Thyroid gland (tissue), 4 donors: ENCODE data around the gene SLC25A21.

ENCODE experiments used
- POLR2A ChIP-seq, 2 donors: fragments of 450-650 bp; IDR thresholded peaks; one replicate each; pipeline ENCODE4 v1.6.1; 2017; ENCODE audit warnings: antibody characterized with exemption in 2 of 2, mild to moderate bottlenecking in 2 of 2, moderate library complexity in 1 of 2
- TF ChIP-seq, protein P1 (sequence below), 6 experiments: fragments of 200-600 bp in 3 of 6; fragments of 450-650 bp in 3 of 6; sonication (generic) in 3 of 6; IDR thresholded peaks; one replicate each; pipeline ENCODE4 v1.5.1; 2016 to 2019; ENCODE audit warnings: antibody characterized with exemption in 6 of 6, mild to moderate bottlenecking in 2 of 6, inconsistent platforms in 1 of 6, moderate library complexity in 1 of 6

DNA sequence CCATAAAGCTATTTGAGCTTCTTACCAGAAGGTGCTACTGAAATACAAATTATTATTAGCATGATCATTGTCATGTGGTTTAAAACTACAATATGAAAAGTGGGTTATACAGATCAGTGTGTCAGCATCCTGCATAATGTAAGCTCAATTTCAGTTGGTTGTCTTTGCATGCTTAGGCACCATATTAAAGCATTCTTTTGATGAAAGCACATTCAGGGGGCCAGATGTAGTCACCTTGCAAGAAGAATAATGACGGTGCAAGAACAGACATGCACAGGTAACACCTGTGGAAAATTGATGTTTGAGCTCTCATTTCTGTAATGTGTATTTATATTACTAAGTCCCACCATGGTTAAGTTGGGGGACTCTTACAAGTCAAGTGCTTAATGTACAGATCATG lies 386.9 kb downstream of the SLC25A21 start:
- TF ChIP-seq, protein P1, sequence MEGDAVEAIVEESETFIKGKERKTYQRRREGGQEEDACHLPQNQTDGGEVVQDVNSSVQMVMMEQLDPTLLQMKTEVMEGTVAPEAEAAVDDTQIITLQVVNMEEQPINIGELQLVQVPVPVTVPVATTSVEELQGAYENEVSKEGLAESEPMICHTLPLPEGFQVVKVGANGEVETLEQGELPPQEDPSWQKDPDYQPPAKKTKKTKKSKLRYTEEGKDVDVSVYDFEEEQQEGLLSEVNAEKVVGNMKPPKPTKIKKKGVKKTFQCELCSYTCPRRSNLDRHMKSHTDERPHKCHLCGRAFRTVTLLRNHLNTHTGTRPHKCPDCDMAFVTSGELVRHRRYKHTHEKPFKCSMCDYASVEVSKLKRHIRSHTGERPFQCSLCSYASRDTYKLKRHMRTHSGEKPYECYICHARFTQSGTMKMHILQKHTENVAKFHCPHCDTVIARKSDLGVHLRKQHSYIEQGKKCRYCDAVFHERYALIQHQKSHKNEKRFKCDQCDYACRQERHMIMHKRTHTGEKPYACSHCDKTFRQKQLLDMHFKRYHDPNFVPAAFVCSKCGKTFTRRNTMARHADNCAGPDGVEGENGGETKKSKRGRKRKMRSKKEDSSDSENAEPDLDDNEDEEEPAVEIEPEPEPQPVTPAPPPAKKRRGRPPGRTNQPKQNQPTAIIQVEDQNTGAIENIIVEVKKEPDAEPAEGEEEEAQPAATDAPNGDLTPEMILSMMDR (IDR thresholded peaks at IDR 0.05) = no peak
- TF ChIP-seq POLR2A (IDR thresholded peaks at IDR 0.05) = no peak
